Activated gamma-delta T cell (primary cell): ENCODE measurements around the gene WDR70.
"Not testable (repeated sequence)": the region's sequence is repeated elsewhere in the genome, so short reads cannot be mapped to it uniquely, and the experiment has no call there.

Experiments
- DNase-seq: peaks from one replicate; lab custom pipeline; 2025; lab: John Stamatoyannopoulos, UW

The WDR70 gene

GRCh38 chr5:37454402-37455055, 75.4 kb downstream of the WDR70 start:
- DNase-seq, result not testable (repeated sequence)

GRCh38 chr5:37463191-37464051, 84.3 kb downstream of the WDR70 start:
- not testable (repeated sequence) for DNase-seq

GRCh38 chr5:37464581-37464980, 85.5 kb downstream of the WDR70 start:
- not testable (repeated sequence) for DNase-seq

- not testable (repeated sequence) for DNase-seq
Measured at GRCh38 chr5:37469383-37469782, 90.3 kb downstream of the WDR70 start.

- no peak for DNase-seq
Measured at GRCh38 chr5:37471666-37472197, 92.6 kb downstream of the WDR70 start.

GRCh38 chr5:37477426-37477825, 98.3 kb downstream of the WDR70 start:
- DNase-seq, result no peak

DNA sequence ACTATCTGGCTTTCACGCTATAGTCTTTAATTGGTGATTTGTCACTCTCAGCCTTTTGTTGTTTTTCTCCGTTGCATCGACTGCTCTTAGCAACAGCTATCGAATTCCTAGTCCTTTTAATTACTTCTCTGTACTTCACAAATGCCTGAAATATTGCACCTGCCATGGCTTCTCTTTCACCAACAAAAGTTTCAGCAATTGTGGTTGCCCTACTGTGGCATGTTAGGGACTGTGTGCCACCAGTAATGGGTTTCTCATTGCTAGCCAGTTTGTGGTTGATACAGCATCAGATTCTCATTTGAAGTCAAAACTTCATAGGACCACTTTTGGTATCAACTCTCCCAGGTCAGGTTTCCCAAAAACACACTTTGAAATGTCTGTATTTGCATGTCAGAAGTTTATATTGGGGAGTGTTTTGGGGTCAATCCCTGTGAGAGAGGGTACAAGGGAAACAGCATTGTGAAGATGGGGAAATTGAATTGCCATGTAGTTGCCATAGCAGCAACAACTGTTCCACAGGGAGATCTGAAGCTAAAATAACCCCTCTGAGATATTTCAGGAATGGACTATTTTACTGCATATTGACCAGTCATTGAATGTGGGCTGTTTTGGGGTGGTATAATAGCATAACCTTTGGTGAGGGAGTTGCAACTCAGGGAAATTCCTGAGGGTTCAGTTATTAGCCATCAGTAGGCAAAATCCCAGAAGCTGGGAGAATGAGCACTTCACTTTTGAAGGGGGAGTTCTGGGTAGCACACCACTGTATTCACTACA, 99.2 kb downstream of the WDR70 start:
- no peak for DNase-seq

DNA sequence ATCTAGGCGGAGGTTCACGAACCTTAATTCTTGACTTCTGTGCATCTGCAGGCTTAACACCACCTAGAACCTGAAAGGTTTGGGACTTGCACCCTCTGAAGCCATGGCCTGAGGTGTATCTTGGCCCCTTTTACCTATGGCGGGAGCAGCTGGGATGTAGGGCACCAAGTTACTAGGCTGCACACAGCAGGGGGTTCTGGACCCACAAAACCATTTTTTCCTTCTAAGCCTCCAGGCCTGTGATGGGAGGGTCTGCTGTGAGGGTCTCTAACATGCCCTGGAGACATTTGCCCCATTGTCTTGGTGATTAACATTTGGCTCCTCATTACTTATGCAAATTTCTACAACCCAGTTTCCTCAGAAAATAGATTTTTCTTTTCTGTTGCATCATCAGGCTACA, 102.3 kb downstream of the WDR70 start:
- DNase-seq, result not testable (repeated sequence)

GRCh38 chr5:37490120-37490810, 111.1 kb downstream of the WDR70 start:
- DNase-seq, result no peak

DNA sequence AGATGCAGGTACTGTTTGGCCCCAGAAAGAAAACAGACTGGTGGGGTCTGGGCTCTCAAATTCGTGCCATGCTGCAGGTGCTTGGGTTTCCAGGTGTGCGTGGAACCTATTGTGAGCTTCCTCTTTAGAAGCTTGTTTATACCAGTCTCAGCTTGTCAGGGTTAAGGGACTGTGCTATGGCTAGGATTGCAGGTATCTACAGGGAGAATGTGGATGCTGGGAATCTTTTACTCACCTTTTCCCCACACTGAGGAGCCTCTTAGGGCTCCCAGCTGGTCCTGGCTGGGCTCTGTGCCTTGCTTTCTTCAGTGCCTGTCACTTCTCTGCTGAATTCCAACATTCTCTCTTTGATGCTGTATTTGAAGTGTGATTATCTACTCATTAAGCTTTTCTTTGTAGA, 111.8 kb downstream of the WDR70 start:
- no peak for DNase-seq

- DNase-seq, result no peak
Measured at GRCh38 chr5:37492778-37493555, 113.8 kb downstream of the WDR70 start.

GRCh38 chr5:37494756-37495155, 115.6 kb downstream of the WDR70 start:
- no peak for DNase-seq

DNA sequence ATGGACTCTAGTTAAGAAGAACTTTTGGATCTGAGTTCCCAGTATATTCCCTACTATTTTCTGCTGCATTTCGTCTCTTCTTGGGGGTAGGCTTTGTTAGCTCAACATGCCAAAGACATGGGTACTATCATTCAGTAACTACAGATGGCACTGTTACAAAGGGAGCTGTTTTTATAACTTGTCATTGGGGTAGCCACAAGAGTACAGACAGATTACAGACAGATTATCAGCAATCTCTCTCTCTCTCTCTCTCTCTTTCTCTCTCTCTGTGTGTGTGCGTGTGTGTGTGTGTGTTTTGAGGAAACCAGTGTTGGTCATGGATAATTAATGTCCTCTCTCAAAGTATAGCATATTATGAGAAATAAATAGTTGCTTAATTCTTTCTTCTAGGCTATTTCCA, 116.1 kb downstream of the WDR70 start:
- no peak for DNase-seq

GRCh38 chr5:37495668-37496347, 116.7 kb downstream of the WDR70 start:
- no peak for DNase-seq

DNA sequence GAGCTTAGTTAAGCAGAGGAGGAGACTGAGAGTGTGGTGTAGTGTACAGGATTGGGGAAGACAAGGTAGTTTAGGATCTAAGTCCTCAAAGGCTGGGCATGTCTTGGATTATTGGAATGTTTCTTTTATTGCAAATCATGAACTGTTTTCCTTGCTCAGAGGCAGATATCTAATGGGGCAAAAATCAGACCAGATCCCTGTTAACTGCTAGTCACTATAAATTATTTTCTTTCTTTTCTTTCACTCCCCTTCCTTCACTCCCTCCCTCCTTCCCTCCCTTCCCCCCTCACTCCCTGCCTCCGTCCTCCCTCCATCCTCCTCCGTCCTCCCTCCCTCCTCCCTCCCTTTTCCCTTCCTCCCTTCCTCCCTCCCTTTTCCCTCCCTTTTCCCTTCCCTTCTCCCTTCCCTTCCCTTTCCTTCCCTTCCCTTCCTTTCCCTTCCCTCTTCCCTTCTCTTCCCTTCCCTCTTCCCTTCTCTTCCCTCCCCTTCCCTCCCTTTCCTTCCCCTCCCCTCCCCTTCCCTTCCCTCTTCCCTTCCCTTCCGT, 117.9 kb downstream of the WDR70 start:
- no peak for DNase-seq

- no peak for DNase-seq
Measured at GRCh38 chr5:37501152-37501551, 122.0 kb downstream of the WDR70 start.

DNA sequence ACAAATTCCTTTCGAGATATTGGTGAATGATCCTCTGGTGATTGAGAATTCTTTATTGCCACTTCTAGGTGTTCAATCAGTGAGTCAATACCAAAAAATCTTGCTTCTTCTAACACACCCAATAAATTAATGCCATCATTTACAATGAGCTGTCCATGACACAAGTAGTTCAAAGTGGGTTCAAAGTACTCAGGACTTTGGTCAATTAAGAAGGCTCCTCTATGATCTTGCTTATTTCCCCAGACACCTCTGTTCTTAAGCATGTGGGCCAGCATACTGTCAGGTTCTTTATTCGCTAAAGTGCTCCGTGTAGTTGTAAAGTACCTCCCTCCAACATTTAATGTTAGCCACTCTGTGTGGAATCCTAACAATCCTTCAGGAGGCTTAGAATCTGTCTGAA, 127.1 kb downstream of the WDR70 start:
- DNase-seq, result no peak

GRCh38 chr5:37506722-37507121, 127.6 kb downstream of the WDR70 start:
- no peak for DNase-seq

- no peak for DNase-seq
Measured at GRCh38 chr5:37511646-37512045, 132.5 kb downstream of the WDR70 start.

DNA sequence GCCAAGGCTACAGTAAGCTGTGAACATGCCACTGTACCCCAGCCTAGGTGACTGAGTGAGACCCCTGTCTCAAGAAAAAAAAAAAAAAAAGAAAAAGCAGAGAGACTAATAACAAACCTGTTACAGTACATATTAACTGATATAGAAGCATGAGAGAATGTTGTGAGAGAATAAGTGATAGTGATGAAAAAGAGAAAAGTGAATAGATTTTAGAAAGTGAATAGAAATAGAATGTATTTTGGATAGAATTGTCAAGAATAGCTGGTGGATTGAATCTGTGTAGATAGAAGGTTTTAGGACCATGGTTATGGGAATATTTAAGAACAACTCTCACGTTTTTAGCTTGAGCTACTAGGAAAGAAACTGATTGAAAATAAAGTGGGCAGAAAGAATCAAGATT, 135.8 kb downstream of the WDR70 start:
- DNase-seq, result no peak
